HuH-7.5 (cell line): ENCODE results near the gene DMXL1.
"Not testable (repeated sequence)": the region's sequence is repeated elsewhere in the genome, so short reads cannot be mapped to it uniquely, and the experiment has no call there.

Source experiments
- DNase-seq: peaks from one replicate; pipeline ENCODE4 v3.0.0; 2011; ENCODE audit warnings: low spot score

Gene DMXL1

DNA sequence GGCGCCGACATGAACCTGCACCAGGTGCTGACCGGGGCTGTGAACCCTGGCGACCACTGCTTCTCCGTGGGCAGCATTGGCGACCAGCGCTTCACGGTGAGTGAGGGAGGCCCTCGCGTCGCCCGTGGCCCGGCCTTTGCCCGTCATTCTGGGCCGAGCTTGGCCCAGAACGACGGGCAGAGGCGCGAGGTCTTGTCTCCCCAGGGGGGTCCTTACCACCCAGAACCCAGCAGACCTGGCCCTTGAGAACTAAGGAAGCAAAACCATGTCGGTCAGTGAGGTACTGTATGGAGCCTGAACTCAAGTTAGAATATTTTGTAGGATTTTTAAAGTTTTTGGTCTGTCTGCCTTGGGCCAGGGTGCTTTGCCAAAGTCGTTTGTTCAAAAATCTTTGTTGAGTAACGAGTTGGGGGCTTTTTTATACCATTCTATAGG lies 691 bp downstream of the DMXL1 start:
- no peak for DNase-seq

DNA sequence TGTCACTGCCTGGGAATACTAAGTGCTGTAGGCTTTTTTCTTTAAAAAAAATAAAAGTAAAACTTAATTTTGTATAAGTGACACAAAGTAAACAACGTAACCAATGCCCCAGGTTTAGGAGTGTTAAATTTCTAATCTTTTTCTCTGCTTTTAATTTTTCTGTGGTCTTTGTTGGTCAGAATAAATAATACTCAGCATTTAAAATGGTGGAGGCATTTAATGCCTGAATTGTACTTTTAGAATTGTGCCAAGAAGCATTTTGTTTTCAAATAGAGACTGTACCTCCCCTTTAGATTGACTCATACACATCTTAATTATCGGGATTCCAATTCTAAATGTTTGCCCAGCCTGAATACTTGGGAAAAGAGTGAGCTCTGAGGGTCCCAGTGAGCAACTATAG lies 1.6 kb downstream of the DMXL1 start:
- no peak for DNase-seq

DNA sequence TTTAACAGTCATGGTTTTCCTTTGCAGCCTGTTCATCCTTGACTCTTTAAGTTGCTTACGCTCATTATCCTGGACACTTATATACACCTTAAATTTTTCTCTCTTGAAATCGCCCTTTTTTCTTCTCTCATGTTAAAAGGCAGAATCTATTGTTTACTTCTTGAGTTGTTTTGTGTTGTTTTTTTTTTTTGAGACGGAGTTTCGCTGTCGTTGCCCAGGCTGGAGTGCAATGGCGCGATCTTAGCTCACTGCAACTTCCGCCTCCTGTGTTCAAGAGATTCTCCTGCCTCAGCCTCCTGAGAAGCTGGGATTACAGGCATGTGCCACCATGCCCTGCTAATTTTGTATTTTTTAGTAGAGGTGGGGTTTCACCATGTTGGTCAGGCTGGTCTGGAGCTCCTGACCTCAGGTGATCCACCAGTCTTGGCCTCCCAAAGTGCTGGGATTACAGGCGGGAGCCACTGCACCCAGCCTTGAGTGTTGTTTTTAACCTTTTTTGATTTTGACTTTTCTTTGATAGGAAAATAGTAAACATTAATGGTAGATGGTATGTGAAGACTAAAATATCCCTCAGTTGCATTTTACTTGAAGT lies 3.0 kb downstream of the DMXL1 start:
- DNase-seq = not testable (repeated sequence)

DNA sequence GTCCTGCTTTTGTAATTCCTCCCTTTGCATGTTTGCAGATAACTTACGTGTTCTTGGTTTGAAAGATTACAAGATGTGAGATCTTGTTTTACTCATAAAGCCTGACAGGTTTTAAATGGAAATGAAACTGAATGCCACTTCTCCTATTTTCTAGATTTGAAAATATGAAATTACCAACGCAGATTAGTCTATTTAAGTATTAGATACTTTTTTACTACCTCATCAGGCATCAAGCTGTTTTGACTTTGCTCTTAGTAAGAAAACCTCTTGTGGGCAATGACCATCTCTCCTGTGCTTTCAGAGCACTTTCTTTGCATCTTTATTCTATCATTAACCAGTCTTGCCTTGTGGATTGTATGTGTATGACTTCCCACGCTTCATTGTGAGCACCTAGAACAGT lies 3.5 kb downstream of the DMXL1 start:
- DNase-seq = no peak

DNA sequence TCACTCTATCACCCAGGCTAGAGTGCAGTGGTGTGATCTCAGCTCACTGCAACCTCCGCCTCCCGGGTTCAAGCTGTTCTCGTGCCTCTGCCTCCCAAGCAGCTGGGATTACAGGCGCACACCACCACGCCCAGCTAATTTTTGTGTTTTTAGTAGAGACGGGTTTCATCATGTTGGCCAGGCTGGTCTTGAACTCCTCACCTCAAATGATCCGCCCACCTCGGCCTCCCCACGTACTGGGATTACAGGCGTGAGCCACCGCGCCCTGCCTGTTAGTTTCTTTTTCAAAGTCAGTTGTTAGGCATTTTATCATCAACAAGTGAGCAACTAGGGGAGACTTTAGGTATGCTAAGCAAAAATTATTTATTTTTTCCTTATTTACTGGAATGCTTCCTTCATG lies 4.4 kb downstream of the DMXL1 start:
- DNase-seq = not testable (repeated sequence)

GRCh38 chr5:119076080-119076479 lies 5.2 kb downstream of the DMXL1 start:
- DNase-seq = no peak

GRCh38 chr5:119077444-119077843 lies 6.6 kb downstream of the DMXL1 start:
- no peak for DNase-seq

DNA sequence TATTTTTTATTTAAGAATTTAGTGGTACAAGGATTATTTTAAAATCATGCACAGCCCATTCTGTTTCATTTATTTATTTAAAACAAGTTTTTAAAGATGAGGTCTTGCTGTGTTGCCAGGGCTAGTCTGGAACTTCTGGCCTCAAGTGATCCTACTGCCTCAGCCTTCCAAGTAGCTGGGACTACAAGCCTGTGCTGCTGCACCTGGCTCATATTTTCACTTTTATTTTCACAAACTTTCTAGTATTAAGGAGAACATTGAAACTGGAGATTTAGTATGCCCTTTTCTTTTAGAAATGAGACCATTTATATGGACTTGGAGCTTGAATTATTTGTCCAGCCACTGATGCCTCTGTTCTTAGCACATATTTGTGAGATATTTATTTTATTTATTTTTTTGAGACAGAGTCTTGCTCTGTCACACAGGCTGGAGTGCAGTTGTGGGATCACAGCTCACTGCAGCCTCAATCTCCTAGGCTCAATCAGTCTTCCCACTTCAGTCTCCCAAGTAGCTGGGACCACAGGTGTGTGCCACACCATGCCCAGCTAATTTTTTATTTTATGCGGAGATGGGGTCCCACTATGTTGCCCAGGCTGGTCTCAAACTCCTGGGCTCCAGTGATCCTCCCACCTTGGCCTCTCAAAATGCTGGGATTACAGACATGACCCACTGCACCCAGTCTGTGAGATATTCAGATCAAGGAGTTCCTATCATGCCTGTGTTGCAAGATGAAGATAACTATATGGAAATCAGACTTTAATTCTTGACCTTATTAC lies 7.4 kb downstream of the DMXL1 start:
- DNase-seq = no peak

GRCh38 chr5:119078861-119079260 lies 8.0 kb downstream of the DMXL1 start:
- no peak for DNase-seq

- DNase-seq = no peak
Observed at GRCh38 chr5:119079318-119079921, 8.5 kb downstream of the DMXL1 start.

DNA sequence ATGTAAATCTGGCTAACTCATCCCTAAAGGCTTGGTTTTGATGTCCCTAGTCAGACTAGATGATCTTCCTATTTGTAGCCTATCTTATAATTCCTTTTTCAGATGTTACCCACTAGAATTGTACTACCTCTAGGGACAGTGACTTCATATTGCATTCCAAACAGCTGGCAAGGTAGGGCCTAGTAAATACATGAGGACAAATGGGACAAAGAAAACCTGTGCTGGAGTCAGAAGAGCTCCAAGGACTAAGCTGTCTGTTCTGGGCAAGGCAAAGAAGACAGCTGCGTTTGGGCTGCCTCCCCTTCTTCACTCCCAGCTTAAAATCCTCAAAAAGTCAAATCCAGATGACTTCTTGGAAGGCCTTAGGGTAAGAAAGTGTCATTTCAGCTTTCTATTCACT lies 10.0 kb downstream of the DMXL1 start:
- DNase-seq = no peak

DNA sequence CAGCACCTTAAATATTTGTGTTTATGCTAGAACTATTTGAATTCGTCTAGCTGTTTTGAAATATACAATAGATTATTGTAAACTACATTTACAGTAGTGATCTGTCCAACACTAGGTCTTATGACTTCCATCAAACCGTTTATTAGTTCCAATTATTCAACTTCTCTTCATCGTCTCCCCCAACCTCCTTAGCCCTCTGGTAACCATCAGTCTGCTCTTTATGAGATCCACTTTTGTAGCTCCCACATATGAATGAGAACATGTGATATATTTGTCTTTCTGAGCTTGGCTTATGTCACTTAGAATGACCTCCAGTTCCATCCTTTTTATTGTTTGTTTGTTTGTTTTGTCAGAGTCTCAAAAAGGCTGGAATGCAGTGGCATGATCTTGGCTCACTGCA lies 11.8 kb downstream of the DMXL1 start:
- no peak for DNase-seq

DNA sequence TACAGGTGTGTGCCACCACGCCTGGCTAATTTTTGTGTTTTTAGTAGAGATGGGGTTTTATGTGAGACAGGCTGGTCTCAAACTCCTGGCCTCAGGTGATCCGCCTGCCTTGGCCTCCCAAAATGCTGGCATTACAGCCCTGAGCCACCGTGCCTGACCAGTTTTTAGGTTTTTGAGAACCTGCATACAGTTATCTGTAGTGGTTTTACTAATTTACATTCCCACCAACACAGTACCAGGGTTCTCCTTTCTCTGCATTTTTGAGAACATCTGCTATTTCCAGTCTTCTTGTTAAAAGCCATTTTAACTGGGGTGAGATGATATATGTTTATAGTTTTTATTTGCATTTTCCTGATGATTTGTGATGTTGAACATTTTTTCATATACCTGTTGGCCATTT lies 12.8 kb downstream of the DMXL1 start:
- DNase-seq = no peak

- no peak for DNase-seq
Observed at GRCh38 chr5:119088438-119088837, 17.6 kb downstream of the DMXL1 start.

DNA sequence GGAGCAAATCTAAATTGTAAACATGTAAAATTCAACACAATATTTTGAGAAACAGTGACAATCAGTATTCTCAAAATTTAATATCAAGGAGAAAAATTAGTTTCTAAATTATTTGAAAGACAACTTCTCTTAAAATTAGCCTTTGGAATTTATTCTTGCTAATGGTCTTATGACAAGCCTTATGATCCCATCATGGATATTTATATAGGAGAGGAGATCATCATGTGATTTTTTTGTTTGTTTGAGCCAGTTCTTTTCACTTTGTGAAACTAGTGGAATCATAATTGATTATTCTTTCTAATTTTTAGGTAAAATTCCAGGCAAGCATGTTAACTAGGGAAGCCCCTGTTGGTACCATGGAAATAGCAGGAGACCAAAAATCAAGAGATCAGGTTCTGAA lies 24.7 kb downstream of the DMXL1 start:
- DNase-seq = no peak

DNA sequence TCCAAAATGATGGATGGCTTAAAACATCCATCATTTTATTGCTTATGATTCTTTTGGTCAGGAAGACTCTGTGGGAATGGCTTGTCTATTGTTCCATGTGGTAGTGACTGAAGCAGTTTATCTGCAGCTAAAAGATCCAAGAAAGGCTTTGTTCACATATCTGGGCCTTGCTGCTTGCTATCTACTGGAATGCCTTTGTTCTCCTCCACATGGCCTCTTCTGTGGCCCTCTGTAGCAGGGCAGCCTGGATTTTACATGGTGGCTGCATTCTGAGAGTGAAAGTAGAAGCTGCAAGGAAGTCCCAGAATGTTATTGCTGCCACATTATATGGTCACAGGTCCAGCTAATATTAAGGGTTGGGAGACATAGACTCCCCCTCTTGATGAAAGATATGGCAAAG lies 35.1 kb downstream of the DMXL1 start:
- no peak for DNase-seq

DNA sequence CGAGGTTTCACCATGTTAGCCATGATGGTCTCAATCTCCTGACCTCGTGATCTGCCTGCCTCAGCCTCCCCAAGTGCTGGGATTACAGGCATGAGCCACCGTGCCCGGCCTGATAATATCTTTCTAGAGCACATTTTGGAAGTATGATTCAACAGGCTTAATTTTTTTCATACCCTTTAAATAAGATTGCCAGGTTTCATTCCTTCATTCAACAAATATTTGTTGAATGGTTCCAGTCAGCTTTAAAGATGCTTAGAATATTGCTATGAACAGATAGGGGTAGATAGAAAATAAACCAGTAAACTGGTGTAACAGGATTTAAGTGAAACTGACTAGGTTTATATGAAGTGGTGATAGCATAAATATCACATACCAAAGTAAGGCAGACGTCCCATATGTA lies 41.3 kb downstream of the DMXL1 start:
- DNase-seq = no peak

GRCh38 chr5:119117237-119117636 lies 46.4 kb downstream of the DMXL1 start:
- DNase-seq = no peak

- DNase-seq = no peak
Observed at GRCh38 chr5:119118000-119118399, 47.1 kb downstream of the DMXL1 start.

DNA sequence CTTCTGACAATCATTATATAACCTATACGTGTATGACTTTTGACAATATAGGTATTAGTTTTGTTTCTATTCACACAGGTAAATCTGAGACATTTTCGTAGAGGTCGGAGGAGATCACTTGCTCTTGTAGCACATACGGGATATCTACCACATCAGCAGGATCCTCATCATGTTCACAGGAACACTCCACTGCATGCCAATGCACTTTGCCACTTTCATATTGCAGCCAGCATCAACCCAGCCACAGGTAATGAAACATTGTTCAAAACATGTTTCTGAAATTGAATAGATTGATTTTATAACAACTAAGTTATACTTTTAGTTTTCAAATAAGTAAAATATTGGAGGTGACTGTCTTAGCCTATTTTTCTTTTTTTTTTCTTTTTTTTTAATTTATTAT lies 50.0 kb downstream of the DMXL1 start:
- no peak for DNase-seq

DNA sequence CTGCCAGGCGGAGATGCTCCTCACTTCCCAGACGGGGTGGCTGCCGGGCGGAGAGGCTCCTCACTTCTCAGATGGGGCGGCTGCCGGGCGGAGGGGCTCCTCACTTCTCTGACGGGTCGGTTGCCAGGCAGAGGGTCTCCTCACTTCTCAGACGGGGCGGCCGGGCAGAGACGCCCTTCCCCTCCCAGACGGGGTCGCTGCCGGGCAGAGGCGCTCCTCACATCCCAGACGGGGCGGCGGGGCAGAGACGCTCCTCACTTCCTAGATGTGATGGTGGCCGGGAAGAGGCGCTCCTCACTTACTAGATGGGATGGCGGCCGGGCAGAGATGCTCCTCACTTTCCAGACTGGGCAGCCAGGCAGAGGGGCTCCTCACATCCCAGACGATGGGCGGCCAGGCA lies 51.6 kb downstream of the DMXL1 start:
- DNase-seq = not testable (repeated sequence)

DNA sequence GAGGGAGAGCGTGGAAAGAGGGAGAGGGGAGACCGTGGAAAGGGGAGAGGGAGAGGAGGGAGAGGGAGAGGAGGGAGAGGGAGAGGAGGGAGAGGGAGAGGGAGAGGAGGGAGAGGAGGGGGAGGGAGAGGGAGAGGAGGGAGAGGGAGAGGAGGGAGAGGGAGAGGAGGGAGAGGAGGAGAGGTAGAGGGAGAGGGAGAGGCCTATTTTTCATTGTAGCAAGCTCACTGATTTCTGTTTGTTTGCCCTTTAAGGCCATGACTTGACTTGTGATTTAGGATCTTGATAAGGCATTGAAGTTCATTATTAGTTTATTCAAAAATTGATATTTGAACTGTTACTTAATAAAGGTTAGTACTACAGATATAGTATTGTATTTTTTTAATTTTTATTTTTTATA lies 52.4 kb downstream of the DMXL1 start:
- DNase-seq = no peak

- no peak for DNase-seq
Observed at GRCh38 chr5:119129770-119130169, 58.9 kb downstream of the DMXL1 start.
